ENCODE results near the gene MCM5.

DNA sequence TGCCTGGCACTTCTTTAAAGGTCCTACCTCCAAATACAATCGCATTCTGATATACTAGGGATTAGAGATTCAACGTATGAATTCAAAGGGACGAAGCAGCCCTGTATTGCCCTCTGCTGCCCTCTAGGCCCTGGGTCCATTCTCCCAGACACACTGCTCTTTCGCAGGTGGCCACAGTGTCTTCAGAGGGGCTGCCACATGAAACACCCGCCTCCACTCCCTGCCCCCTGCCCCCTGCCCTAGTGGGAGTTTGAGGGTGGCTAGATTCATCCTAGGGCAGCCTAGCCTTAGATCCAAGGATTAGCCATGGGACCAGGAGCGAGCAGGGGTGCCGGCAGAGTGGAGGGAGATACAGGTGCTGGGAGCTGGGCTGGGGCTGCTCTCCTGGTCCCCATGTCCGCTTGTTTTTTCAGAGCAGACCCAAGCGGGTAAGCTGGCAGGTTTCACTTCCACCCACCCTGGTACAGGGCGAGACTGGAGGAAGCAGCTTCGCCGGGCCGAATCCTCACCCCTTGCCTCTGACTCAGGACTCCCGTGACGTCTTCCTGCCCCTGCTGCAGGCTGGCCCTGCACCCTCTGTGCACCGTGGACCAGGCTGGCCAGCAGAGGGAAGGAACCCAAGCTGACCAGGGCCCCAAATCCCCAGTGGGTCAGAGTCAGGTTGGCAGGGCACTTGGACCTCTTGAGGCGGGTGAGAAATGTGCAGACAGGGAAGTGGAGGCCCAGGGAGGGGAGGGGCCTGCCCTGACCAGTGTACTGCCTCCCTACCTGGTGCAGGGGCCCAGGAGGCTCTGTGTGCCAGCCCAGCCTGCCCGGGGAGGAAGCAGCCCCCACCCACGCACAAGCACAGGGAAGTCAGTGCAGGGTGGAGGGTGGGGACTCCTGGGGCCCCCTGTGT lies 47.5 kb upstream of the MCM5 start:
- TF ChIP-seq EZH2 (IDR thresholded peaks at IDR 0.05; ENCODE audit: insufficient read depth, poor library complexity, severe bottlenecking) (no peak), EZH2phosphoT487 (IDR thresholded peaks at IDR 0.05; ENCODE audit: insufficient read depth, low read depth) (no peak)
